Activated T-cell treated with anti-CD3 and anti-CD28 coated beads for 4 hours (primary cell): ENCODE measurements around the gene CUL3.
"Not testable (repeated sequence)": the region's sequence is repeated elsewhere in the genome, so short reads cannot be mapped to it uniquely, and the experiment has no call there.

Source experiments
- DNase-seq: peaks from one replicate; pipeline ENCODE4 v3.0.0-alpha.2; 2020

Gene CUL3

DNA sequence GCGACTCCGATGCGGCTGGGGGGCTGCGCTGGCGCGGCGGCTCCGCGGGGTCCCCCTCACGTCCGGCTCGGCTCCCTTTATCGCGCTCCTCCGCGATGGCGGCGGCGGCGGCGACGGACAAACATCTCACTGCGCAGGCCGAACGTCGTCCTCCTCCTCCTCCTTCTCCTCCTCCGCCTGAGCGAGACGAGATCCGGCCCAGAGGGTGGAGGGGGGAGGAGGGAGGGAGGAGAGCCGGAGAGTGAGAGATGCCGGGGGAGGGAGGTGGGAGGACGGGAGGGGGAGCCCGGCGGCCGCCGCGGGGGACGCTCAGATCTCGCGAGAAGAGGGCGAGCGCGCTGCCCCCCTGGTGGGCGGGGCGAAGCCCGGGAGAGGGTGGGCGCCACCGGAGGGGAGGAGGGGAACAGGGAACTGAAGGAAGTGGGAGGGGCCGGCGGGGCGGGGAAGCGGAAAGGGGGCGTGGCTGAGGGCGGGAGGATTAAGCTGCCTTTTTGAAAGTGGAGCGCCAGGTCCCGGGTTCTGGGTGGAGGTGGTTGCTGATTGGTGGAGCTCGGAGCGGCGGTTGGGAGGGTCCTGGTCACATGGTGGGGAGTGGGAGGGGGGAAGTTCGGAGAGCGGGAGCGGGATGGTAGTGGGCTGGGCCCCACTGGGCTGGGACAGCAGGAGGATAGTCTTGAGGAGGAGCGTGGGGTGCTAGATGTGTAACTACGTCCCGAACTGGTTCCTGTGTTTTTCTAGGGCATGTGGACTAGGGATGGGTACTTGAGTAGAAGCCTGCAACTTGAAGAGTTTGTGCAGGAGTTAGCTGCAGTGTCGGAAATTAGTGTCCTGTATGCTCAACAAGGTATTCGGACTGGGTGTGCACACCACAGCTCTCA, at the start of gene CUL3:
TSS of gene CUL3 (minus strand) at position 153 of the 878 bp plus-strand sequence. CDS start 354 bp downstream, outside the sequence.
- DNase-seq = peak; percentile 100

DNA sequence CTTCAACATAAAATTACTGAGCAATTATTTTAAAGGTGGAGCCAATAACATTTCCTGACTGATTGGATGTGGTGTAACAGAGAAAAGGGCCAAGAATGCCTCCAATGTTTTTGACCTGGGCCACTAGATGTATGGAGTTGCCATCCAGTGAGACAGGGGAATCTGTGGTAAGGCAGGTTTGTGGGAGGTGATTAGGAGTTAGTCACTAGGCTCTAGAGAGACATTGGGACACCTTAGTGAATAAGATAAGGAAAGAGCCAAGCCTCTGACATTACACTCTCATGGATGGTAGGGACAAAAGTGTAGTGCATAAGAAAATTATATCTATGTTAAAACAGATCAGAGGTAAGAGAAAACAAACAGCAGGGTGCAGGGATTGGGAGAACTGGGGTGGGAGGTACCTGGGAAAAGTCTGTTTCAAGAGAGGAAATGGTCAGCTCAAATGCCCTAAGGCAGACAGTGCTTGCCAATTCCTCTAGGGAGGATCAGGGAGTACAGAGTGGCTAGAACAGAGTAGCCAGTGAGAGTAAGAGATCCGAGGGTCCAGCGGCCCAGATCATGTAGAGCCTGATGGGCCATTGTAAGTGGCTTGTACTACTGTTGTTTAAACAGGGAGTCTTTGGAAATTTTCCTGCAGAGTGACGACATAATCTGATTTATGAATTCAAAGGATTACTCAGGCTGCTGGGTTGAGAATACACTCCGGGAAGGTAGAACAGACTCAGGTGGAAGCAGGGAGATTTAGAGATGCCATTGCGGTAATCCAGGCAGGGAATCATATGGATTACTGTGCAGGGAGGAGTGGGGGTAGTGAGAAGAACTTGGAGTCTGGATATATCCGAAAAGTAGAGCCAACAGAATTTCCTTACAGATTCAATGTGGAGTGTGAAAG, 45.7 kb upstream of the CUL3 start:
- DNase-seq = no peak

DNA sequence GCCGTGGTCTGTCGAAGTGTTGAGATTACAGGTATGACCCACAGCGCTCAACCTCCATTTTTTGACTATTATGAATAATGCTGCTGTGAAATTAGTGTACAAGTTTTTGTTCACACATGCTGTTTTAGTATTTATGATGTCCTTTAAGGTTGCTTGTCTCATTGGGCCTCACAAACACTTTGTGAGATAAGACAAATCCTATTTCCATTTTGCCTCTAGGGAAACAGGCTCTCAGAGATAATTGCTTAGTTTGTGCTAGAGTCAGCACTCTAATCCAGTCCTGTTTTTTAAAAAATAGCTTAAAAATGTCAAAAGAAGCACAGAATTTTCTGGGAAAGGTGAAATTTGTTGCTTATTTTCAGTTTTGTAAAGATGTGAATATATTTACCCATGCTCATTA, 43.3 kb upstream of the CUL3 start:
- DNase-seq = no peak

DNA sequence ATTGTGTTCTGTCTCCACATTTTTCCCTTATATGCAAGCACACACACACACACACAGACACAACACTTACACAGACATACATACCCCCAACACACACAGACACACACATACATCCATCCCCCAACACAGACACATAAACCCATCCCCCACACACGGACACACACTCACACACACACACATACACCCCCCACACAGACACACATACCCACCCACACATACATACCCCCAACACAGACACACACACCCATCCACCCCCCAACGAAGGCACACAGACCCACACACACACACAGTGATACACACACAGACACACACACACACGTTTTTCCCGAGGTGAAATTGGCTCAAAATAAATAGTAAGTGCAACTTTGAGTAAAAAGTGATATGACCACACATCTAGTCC, 41.6 kb upstream of the CUL3 start:
- no peak for DNase-seq

DNA sequence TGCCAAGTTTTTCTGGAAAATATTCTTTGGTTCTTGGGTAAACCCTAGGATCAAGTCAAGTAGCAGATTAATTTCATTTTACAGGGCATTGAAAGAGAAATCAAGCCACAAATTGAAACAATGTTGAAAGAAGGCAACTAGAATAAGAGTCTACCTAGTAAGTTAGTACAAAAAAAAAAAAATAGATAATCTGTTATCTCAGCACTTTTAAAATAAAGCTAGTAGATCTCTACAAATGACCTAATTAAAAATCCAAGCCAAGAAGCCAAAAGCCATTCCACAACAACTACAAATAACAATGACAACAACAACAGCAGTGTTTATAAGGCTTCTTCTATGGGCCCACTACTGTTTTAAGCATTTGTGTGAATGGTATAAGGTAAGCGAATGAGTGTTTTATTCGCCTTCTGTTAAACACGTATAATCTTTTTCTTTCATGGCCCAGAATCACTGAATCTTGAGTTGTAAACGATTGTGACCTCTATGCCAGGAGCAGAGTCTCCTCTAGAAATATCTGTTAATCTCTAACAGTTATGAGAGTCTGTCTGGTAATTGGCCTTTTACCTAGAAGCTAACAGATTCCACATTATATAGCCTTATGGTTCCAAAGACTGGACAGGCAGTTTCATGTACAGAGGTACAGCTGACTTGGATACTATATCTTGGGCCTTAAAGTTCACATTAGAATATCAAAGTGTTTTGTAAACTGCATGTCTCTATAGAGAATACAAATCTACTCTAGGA, 28.6 kb upstream of the CUL3 start:
- DNase-seq = no peak

DNA sequence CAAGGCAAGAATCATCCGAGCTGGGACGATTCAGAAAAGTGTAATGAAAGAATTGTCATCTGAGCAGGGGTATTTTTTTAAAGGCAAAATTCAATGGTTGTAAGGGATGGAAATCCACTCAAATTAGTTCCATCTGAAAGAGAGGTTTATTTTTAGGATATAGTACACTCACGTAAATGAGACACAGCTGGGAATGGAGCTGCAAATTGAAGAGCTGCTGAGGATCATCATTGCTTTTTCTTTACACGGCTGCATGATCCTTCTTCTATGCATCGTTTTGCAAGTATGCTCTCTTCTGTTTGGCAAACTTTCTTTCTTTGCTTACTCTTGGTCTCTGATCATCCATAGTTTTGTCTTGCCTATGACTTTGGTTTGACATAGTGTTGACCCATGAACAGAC, 27.4 kb upstream of the CUL3 start:
- no peak for DNase-seq

DNA sequence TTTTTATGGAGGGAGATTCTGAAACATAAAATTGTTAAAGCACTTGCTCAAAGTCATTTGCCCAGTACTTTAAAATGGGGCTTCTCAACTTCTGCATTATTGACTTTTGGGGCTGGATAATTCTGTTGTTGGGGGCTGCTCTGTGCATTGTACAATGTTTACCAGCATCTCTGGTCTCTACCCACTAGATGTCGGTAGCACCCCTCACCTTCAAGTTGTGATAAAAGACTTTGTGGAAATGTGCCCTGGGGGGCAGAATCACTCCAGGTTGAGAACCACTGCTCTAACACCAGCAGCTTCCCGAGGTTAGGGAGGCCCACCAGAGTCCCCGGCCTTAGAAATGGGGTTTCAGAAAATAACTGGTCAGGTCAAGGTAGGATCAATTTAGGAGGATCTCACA, 26.8 kb upstream of the CUL3 start:
- no peak for DNase-seq

DNA sequence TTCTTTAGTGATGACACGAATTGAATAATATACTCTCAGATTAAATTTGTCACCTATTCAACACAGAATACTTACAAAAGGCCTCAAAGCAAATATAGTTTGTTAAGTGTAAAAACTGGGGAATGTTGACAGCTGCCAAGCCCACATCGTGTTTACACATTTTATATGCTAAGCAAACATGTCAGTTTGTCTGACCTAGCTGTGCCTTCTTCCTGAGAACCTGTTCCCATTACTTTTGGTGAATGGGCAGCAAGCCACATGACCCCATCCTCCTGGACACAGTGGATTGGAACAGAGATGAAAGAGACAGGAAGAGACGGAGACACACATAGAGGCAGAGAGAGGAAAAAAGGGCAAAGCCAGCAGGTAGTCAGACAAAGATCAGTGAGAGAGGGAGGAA, 22.9 kb upstream of the CUL3 start:
- DNase-seq = no peak

DNA sequence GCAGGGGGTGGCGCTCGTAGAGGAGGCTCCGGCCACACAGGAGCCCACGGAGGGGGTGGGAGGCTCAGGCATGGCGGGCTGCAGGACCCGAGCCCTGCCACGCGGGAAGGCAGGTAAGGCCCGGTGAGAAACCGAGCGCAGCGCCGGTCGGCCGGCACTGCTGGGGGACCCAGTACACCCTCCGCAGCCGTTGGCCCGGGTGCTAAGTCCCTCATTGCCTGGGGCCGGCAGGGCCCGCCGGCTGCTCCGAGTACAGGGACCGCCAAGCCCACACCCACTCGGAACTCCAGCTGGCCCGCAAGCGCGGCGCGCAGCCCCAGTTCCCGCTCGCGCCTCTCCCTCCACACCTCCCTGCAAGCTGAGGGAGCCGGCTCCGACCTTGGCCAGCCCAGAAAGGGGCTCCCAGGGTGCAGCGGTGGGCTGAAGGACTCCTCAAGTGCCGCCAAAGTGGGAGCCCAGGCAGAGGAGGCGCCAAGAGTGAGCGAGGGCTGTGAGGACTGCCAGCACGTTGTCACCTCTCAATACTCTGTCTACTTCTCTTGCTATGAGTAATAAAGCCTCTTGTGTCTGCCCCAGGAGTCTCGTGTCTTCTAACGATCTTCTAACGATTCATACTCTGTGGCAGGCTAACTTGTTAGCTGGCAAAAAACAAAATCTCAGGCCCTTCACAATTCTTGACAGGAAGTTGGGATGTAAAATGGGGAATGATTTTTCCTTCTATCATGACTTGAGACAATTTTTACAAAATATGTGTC, 18.8 kb upstream of the CUL3 start:
- DNase-seq = not testable (repeated sequence)

DNA sequence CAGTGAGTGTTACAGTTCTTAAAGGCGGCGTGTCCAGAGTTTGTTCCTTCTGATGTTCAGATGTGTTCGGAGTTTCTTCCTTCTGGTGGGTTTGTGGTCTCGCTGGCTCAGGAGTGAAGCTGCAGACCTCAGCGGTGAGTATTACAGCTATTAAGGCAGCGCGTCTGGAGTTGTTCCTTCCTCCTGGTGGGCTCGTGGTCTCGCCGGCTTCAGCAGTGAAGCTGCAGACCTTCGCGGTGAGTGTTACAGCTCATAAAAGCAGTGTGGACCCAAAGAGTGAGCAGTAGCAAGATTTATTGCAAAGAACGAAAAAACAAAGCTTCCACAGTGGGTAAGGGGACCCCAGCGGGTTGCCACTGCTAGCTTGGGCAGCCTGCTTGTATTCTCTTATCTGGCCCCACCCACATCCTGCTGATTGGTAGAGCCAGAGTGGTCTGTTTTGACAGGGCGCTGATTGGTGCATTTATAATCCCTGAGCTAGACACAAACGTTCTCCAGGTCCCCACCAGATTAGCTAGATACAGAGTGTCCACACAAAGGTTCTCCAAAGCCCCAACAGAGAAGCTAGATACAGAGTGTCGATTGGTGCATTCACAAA, 17.7 kb upstream of the CUL3 start:
- not testable (repeated sequence) for DNase-seq

DNA sequence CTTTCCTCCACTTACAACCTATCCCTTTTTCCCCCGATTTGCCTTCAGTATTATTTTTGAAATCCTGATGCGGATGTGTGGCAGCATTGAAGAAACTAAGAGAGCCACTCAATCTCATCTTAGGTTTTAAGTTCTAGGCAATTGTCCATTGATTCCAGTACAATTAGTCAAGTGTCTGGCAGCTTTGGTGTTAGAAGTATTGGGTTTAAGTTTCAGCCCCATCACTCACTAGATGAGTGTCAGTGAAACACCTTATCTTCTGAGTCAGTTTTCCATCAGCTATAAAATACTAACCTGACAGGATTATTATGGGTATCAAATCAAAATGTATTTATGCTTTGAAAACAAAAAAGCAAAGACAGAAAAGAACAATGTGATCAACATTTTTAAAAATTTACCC, 16.8 kb upstream of the CUL3 start:
- DNase-seq = no peak

DNA sequence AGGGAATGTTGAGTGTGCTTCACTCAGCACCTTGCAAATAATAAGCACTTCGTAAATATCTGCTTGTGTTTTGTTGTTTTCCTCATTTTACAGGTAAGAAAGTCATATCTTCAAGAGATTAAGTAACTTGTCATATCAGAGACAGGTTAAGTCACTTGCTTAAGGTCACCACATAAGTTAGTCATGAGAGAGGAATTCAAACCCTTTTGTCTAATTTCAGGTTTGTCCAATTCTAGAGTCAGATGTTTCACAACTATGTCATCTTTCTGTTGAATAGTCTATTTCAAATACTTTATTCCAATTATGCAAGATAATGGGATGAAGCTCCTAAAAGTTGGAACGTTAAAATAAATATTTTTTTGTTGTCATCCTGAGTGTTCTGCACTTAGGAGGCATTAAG, 13.5 kb upstream of the CUL3 start:
- DNase-seq = no peak

DNA sequence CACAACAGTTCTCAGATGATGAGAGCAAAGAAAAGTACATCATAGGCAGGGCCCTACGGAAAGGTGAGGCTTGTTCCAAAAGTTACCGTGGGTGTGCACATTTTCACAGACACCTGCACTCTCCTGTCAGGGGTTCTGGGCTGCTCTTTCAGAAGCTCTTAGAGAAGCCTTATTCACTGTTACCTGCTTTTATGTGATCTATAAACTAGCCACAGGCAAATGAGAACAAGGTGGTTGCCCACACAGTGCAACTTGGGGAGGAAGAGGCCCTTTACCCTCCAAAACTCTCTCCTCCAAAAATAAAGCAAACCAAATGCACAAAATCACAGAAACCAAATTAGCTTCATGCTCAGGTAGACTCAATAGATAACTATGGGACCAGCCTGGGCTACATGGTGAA, 11.1 kb upstream of the CUL3 start:
- no peak for DNase-seq

DNA sequence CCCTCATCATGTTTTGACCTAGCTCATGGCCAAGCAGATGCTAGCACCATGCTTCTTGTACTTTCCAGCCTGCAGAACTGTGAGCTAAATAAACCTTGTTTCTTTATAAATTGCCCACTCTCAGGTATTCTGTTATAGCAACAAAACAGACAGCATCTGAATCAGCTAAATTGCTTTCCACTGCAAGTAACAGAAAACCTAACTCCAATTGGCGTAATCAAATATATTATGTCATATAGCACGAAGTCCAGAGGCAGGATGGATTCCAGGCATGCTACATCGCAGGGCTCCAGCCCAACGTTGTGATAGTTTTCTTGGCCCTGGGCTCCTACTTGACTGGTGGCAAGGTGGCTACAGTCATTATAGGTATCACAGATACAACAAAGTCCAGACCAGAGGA, 10.4 kb upstream of the CUL3 start:
- no peak for DNase-seq

DNA sequence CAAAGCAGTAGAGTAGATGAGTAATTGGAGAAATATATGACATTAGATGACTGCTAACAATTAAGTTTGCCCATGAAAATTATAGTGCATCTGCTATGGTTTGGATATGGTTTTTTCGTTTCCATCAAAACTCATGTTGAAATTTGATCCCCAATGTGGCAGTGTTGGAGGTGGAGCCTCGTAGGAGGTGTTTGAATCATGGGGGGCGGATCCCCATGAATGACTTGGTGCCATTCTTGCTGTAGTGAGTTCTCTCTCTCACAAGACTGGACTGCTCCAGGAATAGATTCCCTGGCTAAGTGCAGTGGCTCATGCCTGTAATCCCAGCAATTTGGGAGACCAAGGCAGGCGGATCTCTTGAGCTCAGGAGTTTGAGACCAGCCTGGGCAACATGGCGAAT, 9.7 kb upstream of the CUL3 start:
- no peak for DNase-seq

DNA sequence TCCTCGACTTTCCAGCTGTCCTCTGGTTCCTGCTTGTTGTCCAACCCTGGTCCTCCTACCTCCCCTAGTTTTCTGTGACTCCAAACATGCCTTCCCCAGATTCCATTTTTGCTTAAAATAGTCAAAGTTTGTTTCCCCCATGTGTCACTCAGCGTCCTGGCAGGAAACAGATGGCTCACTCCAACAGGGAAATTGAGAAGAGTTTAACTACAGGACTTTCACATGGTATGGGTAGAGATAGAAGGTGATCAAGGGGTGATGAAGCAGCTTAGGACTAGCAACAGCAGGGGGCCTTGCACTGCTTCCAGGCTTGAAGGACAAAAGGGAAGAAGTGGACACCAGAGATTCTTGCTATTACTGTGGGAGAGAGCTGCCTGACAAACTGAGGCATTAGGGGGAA, 6.1 kb upstream of the CUL3 start:
- no peak for DNase-seq

DNA sequence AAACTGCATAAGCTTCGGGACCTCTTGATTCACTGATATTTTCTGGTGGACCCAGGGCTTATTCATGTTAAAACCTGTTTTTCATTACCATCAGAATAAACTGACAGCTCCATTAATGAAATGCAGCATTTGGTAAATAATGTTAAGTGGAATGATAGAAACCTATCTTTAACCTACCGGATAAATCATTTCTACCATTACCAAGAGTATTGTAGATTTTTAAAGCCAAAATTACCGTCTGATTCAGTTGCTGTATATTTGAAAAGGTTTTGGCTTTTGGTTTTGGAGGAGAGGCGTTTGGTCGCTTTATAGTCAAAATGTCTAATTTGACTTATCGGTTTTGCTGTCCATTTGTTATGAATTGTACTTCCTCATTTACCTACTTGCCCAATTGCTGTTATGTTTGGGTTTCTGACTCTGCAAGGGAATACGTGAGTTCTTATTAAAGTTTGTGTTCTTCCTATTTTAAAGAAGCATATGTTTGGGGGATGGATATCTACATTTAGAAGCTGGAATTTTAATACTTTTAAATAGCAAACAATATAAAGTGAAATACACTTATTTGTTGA, 1.0 kb upstream of the CUL3 start:
- DNase-seq = no peak

DNA sequence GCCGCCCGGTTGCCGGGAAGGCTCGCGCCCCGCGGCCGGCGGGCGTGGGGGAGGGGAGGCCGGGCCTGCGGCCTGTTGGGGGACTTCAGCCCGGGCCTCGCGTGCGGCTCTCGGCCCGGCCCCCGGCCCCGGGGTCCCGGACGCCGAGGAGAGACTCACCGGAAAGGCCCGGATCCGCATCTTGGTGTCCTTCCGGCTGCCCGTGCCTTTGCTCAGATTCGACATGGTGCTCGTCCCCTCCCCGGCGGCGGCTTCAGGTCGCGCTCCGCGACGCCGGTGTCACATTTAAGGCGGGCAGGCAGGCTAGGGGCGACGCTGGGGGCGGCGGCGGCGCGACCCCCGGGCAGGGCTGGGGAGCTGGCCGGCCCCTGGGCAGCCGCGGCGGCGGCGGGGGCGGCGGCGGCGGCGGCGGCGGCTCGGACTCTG, 365 bp downstream of the CUL3 start:
- peak; percentile 16 for DNase-seq

DNA sequence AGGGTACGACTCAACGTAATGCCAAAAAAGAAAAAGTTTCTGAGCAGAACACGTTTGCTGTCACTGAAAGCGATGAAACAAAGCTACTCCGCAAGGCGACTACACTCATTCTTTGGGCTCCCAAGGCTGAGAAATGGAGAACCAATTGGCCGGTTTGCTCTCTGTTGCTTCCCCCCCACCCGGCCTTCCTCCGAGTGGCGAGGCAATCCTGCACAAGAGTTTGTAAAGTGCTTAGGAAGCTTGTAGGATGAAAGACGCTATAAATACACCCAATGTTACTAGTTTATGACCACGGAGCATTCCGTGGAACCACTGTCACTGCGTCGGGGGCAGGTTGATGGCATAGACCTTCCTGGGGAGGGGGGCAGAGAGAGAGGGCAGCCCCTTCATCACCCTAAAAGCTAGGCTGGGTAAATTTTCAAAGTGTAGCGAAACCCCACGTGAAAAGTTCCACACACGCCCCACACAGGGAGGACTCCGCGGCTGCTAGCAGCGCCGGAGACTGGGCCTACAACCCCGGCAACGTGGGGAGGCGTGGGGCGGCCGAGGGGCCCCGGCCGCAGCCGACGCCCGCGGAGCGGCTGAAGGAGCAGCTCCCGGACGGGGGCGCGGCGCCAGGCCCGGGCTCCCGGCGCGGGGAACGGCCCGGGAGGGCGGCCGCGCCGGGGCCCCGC, 915 bp downstream of the CUL3 start:
- no peak for DNase-seq

DNA sequence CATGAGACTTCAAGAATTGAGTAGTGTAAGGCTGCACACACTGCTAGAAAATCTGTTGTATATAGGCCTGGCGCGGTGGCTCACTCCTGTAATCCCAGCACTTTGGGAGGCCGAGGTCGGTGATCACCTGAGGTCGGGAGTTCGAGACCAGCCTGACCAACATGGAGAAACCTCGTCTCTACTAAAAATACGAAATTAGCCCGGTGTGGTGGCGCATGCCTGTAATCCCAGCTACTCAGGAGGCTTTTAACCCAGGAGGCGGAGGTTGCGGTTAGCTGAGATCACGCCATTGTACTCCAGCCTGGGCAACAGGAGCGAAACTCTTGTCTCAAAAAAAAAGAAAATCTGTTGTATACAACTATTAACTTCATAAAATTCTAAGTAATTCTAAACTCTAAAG, 2.1 kb downstream of the CUL3 start:
- not testable (repeated sequence) for DNase-seq

DNA sequence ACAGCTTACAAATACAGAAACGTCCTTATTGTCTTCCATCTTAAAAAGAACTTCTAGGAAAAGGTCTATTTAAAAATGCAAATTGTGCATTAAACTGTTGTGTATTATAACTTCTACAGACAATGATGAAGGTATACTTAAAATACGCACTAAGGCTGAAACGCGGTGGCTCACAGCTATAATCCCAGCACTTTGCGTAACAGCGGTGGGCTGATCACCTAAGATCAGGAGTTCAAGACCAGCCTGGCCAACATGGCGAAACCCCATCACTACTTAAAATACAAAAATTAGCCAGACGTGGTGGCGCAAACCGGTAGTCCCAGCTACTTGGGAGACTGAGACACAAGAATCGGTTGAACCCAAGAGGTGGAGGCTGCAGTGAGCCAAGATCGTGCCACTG, 4.9 kb downstream of the CUL3 start:
- DNase-seq = no peak
